IPS-NIHi7 (cell line): ENCODE results near the gene PTPN23.

Experiments used
- DNase-seq: peaks from one replicate; pipeline ENCODE4 v3.0.0; 2012; ENCODE audit warnings: mixed read lengths; ENCODE audit errors: extremely low spot score

The PTPN23 gene

GRCh38 chr3:47420511-47421484 lies 40.0 kb downstream of the PTPN23 start:
- peak; percentile 96 for DNase-seq

GRCh38 chr3:47421741-47422649 lies 41.2 kb downstream of the PTPN23 start:
- no peak for DNase-seq

GRCh38 chr3:47422743-47423142 lies 41.9 kb downstream of the PTPN23 start:
- DNase-seq: no peak

- DNase-seq: no peak
Measured at GRCh38 chr3:47423548-47424145, 42.8 kb downstream of the PTPN23 start.

GRCh38 chr3:47424434-47425382 lies 43.9 kb downstream of the PTPN23 start:
- DNase-seq: no peak

GRCh38 chr3:47425383-47425778 lies 44.6 kb downstream of the PTPN23 start:
- DNase-seq: no peak

- DNase-seq: no peak
Measured at GRCh38 chr3:47425959-47426358, 45.1 kb downstream of the PTPN23 start.

GRCh38 chr3:47427866-47428265 lies 47.0 kb downstream of the PTPN23 start:
- no peak for DNase-seq

- no peak for DNase-seq
Measured at GRCh38 chr3:47428662-47429061, 47.8 kb downstream of the PTPN23 start.

GRCh38 chr3:47429476-47430270 lies 48.9 kb downstream of the PTPN23 start:
- DNase-seq: no peak

- DNase-seq: no peak
Measured at GRCh38 chr3:47430606-47431005, 49.8 kb downstream of the PTPN23 start.

GRCh38 chr3:47431225-47431624 lies 50.4 kb downstream of the PTPN23 start:
- DNase-seq: no peak

GRCh38 chr3:47432673-47433072 lies 51.9 kb downstream of the PTPN23 start:
- DNase-seq: peak; percentile 7

GRCh38 chr3:47433796-47434195 lies 53.0 kb downstream of the PTPN23 start:
- DNase-seq: no peak

- no peak for DNase-seq
Measured at GRCh38 chr3:47434849-47435248, 54.0 kb downstream of the PTPN23 start.

- DNase-seq: no peak
Measured at GRCh38 chr3:47436180-47436579, 55.4 kb downstream of the PTPN23 start.

- peak; percentile 53 for DNase-seq
Measured at GRCh38 chr3:47440131-47440530, 59.3 kb downstream of the PTPN23 start.

GRCh38 chr3:47441796-47442551 lies 61.2 kb downstream of the PTPN23 start:
- DNase-seq: no peak

GRCh38 chr3:47443611-47443995 lies 62.8 kb downstream of the PTPN23 start:
- DNase-seq: peak; percentile 20
